HepG2 (cell line): Measurements from ENCODE around the gene FAM219B. TPM values are rescaled to one million over a fixed set of nuclear protein-coding genes. Genes with fewer than 3 reads are reported as not detected.

Experiments
- ATAC-seq: fragments of 200-7000 bp; cut with Tn5 transposase; 3 replicates; pipeline ENCODE4 v1.9.1; 2020; ENCODE audit warnings: mild to moderate bottlenecking, moderate library complexity
- BruUV-seq: library from RNA; stranded (reverse); fragments of 400-500 nt; replicated peaks from 2 replicates; lab custom pipeline; 2021; lab: Mats Ljungman, UMichigan
- CTCF ChIA-PET: fragments of 300-600 bp; formaldehyde crosslinking; extraction: SDS; loops from one replicate; lab custom pipeline; 2021; ENCODE audit warnings: low total read pairs, inconsistent platforms, low intra/inter-chr PET ratio; lab: Yijun Ruan, JAX
- POLR2A ChIA-PET: fragments of 350-600 bp; sonication (Branson Sonifier 250); formaldehyde crosslinking; loops from one replicate; lab custom pipeline; 2020; ENCODE audit warnings: antibody characterized with exemption, inconsistent platforms; lab: Yijun Ruan, JAX
- DNase-seq: peaks from one replicate; pipeline ENCODE4 v3.0.0-alpha.2; 2015; ENCODE audit warnings: low spot score
- FAIRE-seq: peaks from 3 replicates; lab custom pipeline; 2011; peaks lifted over from hg19 to GRCh38; lab: Jason Lieb, UNC
- H2AFZ ChIP-seq: one replicate; pipeline ENCODE4 v1.6.1; 2011; ENCODE audit warnings: low read length, inconsistent platforms
- H3K27ac ChIP-seq: fragments of 300-600 bp; 3 replicates; pipeline ENCODE4 v1.8.0; 2011; ENCODE audit warnings: mixed run types, mild to moderate bottlenecking, mixed read lengths, low read length, inconsistent platforms; ENCODE audit not compliant: insufficient read depth; ENCODE audit errors: extremely low read length
- H3K27me3 ChIP-seq, 2 experiments: fragments of 200-600 bp in 1 of 2; 2 replicates in 1 of 2; 3 replicates in 1 of 2; pipeline versions ENCODE4 v1.6.0 to v1.8.0; 2011; ENCODE audit warnings: low read length in 2 of 2, mild to moderate bottlenecking in 2 of 2, moderate library complexity in 2 of 2, inconsistent platforms in 1 of 2; ENCODE audit not compliant: insufficient read depth in 2 of 2, control insufficient read depth in 1 of 2
- H3K36me3 ChIP-seq, 2 experiments: fragments of 200-600 bp in 1 of 2; replicated peaks in 1 of 2; 2 replicates in 1 of 2; 3 replicates in 1 of 2; pipeline versions ENCODE4 v1.5.1 to v1.8.0; 2011; ENCODE audit warnings: low read length in 2 of 2, inconsistent platforms in 1 of 2; ENCODE audit not compliant: insufficient read depth in 2 of 2, control insufficient read depth in 1 of 2
- H3K4me1 ChIP-seq: 2 replicates; pipeline ENCODE4 v1.5.1; 2012; ENCODE audit warnings: low read length, inconsistent platforms; ENCODE audit not compliant: insufficient read depth
- H3K4me2 ChIP-seq: 2 replicates; pipeline ENCODE4 v1.6.0; 2011; ENCODE audit warnings: low read depth, low read length, inconsistent platforms
- H3K4me3 ChIP-seq, 3 experiments: fragments of 200-600 bp in 1 of 3; sonication (generic), shearing (Covaris generic) in 1 of 3; replicated peaks in 1 of 3; 2 replicates each; pipeline ENCODE4 v1.5.1; 2011 to 2016; ENCODE audit warnings: low read length in 3 of 3, inconsistent platforms in 2 of 3, low read depth in 2 of 3, mild to moderate bottlenecking in 2 of 3, control low read depth in 1 of 3, mixed read lengths in 1 of 3; ENCODE audit not compliant: insufficient read depth in 1 of 3
- H3K79me2 ChIP-seq: one replicate; pipeline ENCODE4 v1.6.1; 2011; ENCODE audit warnings: low read length, inconsistent platforms; ENCODE audit not compliant: insufficient read depth
- H3K9ac ChIP-seq: 2 replicates; pipeline ENCODE4 v1.6.0; 2011; ENCODE audit warnings: mild to moderate bottlenecking, low read depth, low read length, inconsistent platforms; ENCODE audit not compliant: insufficient read depth
- H3K9me3 ChIP-seq: 2 replicates; pipeline ENCODE4 v1.5.1; 2012; ENCODE audit warnings: mild to moderate bottlenecking, low read length
- H4K20me1 ChIP-seq: 2 replicates; pipeline ENCODE4 v1.6.0; 2011; ENCODE audit warnings: inconsistent platforms, mild to moderate bottlenecking, low read length, moderate library complexity; ENCODE audit not compliant: insufficient read depth
- CBX1 ChIP-seq: IDR thresholded peaks from one replicate; pipeline ENCODE4 v1.6.1; 2016; ENCODE audit warnings: antibody characterized with exemption, low read depth
- CREM ChIP-seq, 2 experiments: sonication (generic) in 1 of 2; formaldehyde crosslinking in 1 of 2; IDR thresholded peaks; 2 replicates each; pipeline versions ENCODE4 v1.4.0 to v1.6.1; 2016 to 2020; ENCODE audit warnings: antibody characterized with exemption in 1 of 2, mild to moderate bottlenecking in 1 of 2, missing genetic modification reagents in 1 of 2
- GATAD1 ChIP-seq: IDR thresholded peaks from 2 replicates; pipeline ENCODE4 v1.6.1; 2016; ENCODE audit warnings: missing genetic modification reagents, missing compliant biosample characterization
- PCBP1 ChIP-seq: fragments of 200-400 bp; formaldehyde crosslinking; IDR thresholded peaks from 2 replicates; pipeline ENCODE4 v1.6.1; 2017; ENCODE audit warnings: mild to moderate bottlenecking, low read depth, low read length, borderline replicate concordance
- PHF20 ChIP-seq: sonication (generic); formaldehyde crosslinking; IDR thresholded peaks from 2 replicates; pipeline ENCODE4 v1.5.0; 2020; ENCODE audit warnings: mild to moderate bottlenecking, missing genetic modification reagents
- SETDB1 ChIP-seq: sonication (generic); formaldehyde crosslinking; IDR thresholded peaks from 2 replicates; pipeline ENCODE4 v1.5.1; 2020; ENCODE audit warnings: missing genetic modification reagents, mild to moderate bottlenecking, borderline replicate concordance
- SIN3A ChIP-seq: IDR thresholded peaks from 2 replicates; pipeline ENCODE4 v1.6.1; 2011; ENCODE audit warnings: low read depth, mild to moderate bottlenecking, control low read depth, low read length, borderline replicate concordance
- SMYD3 ChIP-seq: sonication (generic); formaldehyde crosslinking; IDR thresholded peaks from 2 replicates; pipeline ENCODE4 v1.8.1; 2023; ENCODE audit warnings: mild to moderate bottlenecking, missing genetic modification reagents
- SSRP1 ChIP-seq: IDR thresholded peaks from 2 replicates; pipeline ENCODE4 v1.6.1; 2016; ENCODE audit warnings: control low read depth
- TBL1XR1 ChIP-seq: fragments of 150-350 bp; IDR thresholded peaks from 2 replicates; pipeline ENCODE4 v1.6.1; 2014; ENCODE audit warnings: borderline replicate concordance, low read length; ENCODE audit not compliant: partially characterized antibody
- TGIF2 ChIP-seq: IDR thresholded peaks from 2 replicates; pipeline ENCODE4 v1.6.1; 2016; ENCODE audit warnings: control low read depth, missing compliant biosample characterization
- ZKSCAN1 ChIP-seq: fragments of 150-350 bp; IDR thresholded peaks from 2 replicates; pipeline ENCODE4 v1.6.1; 2014; ENCODE audit warnings: low read length
- ZMAT3 ChIP-seq: sonication (generic); formaldehyde crosslinking; conservative IDR thresholded peaks from 2 replicates; pipeline ENCODE4 v1.7.0; 2021; ENCODE audit warnings: missing genetic modification reagents
- ZNF121 ChIP-seq: sonication (generic); formaldehyde crosslinking; IDR thresholded peaks from 2 replicates; pipeline ENCODE4 v1.5.0; 2020; ENCODE audit warnings: mild to moderate bottlenecking, missing genetic modification reagents
- ZNF496 ChIP-seq: sonication (generic); formaldehyde crosslinking; IDR thresholded peaks from 2 replicates; pipeline ENCODE4 v1.8.1; 2023; ENCODE audit warnings: mild to moderate bottlenecking, moderate library complexity, missing genetic modification reagents; ENCODE audit not compliant: insufficient replicate concordance
- ZNF720 ChIP-seq: sonication (generic); formaldehyde crosslinking; IDR thresholded peaks from 2 replicates; pipeline ENCODE4 v1.4.0; 2020; ENCODE audit warnings: missing genetic modification reagents
- WGBS: methylation state at CpG from one replicate; pipeline ENCODE4 v1.1.6; 2017; ENCODE audit warnings: low lambda C conversion rate; 5-methylcytosine and 5-hydroxymethylcytosine counted together
- in situ Hi-C: cut with HindIII; loops from 2 replicates; pipeline ENCODE4 v1.10.0; 2017; ENCODE audit warnings: low pct_unique_long_range_greater_than_20kb; ENCODE audit not compliant: extremely low pct_ligation_motif_present
- intact Hi-C: fragments of 100-400 bp; cut with micrococcal nuclease; formaldehyde crosslinking; loops from one replicate; pipeline ENCODE4 v1.10.0; 2022; ENCODE audit not compliant: unreplicated experiment
- polyA plus RNA-seq, 8 experiments: library from polyadenylated mRNA; depleted of rRNA in 3 of 8; stranded (reverse) in 7 of 8; unstranded in 1 of 8; fragments of >200 nt; fragmentation: Illumina TruSeq in 4 of 8; extraction: Trizol in 4 of 8; gene quantifications; 2 replicates each; pipeline versions ENCODE4 v1.2.1 to v1.2.3, GENCODE V29; 2011 to 2016; ENCODE audit warnings: low read depth in 4 of 8, missing spikeins in 1 of 8, mixed read lengths in 1 of 8; ENCODE audit not compliant: insufficient read depth in 1 of 8
- total RNA-seq, 5 experiments: library from RNA; depleted of rRNA; stranded (reverse); fragments of >200 nt; fragmentation: Illumina TruSeq; extraction: Trizol; gene quantifications; 2 replicates each; pipeline ENCODE4 v1.2.3, GENCODE V29; 2016; ENCODE audit warnings: low read depth in 1 of 5
- TF ChIP-seq, protein P1 (sequence below): sonication (generic); formaldehyde crosslinking; conservative IDR thresholded peaks from 2 replicates; pipeline ENCODE4 v1.8.0; 2022; ENCODE audit warnings: missing genetic modification reagents
- TF ChIP-seq, protein P2 (sequence below): sonication (generic); formaldehyde crosslinking; IDR thresholded peaks from 2 replicates; pipeline ENCODE4 v1.8.0; 2022; ENCODE audit warnings: missing genetic modification reagents, mild to moderate bottlenecking, borderline replicate concordance
- TF ChIP-seq, protein P3 (sequence below): fragments of 450-650 bp; IDR thresholded peaks from 2 replicates; pipeline ENCODE4 v1.6.1; 2016

FAM219B gene
- total and polyA plus RNA-seq, 2 of the 13 experiments (the other 11 are each of a cell fraction or from before 2014, with no cell fraction given), result 36.6 to 50.2 TPM

DNA sequence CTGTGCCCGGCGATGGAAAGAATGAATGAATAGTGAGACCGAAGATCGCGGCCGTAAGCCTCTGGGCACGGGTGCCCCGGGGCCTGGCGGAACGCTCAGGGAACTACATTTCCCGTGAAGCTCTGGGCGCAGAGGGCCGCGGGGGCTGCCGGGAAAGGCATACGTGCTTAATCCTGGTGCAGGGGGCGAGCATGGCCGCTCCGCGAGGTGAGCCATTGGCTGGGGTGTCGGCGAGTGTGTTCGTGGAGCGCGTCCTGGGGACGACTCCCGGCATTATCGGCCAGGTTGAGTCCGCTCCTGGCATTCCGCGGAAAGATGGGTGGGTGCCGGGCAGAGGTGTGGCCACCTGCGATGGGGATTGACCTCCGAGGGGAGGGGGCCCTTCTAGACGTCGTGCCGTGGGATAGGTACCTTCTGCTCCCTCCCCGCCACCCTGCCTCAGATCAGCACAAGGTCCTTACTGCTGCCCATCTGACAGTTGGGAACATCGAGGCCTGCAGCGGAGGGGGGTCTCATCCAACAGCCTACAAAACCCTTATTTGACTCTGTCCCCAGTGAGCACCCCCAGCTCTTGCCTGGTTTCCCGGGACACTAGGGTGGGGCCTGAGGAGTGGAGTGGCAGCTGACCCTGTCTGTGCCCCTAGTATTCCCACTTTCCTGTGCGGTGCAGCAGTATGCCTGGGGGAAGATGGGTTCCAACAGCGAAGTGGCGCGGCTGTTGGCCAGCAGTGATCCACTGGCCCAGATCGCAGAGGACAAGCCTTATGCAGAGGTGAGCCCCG lies 16.6 kb downstream of the FAM219B start, which contains the start of gene MPI (continued):
- no peak for TF ChIP-seq TBL1XR1
- TF ChIP-seq CREM (IDR thresholded peaks at IDR 0.05), result peak; percentile 92
- no peak for TF ChIP-seq CREM (CRISPR knock-in tag; IDR thresholded peaks at IDR 0.05)

GRCh38 chr15:74889390-74889882 lies 17.2 kb downstream of the FAM219B start:
- peaks cover 11 to 15% of the 10 kb centered on the region in 2 experiments; a peak in 4 of 5 replicates for H3K36me3 ChIP-seq
- H3K4me1 ChIP-seq, result peaks cover 37% of the 10 kb centered on the region
- no peaks in the 10 kb centered on the region; the same call in 1 of the 2 replicates for H4K20me1 ChIP-seq
- peak overlapping the region; percentile 95 for H3K9ac ChIP-seq
- DNase-seq (no peak), ATAC-seq (peak; percentile 82), FAIRE-seq (peak; percentile 26)
- intact Hi-C loops (no loop called here), in situ Hi-C loops (no loop called here)
- no TSS peak for BruUV-seq
- ChIA-PET POLR2A (interaction anchor here (1.0 to 3.3 kb wide), 8 partner anchors 9 to 71 kb away, joined by 3 to 23 read pairs (median 4); partner anchors contain the start of genes FAM219B and SCAMP2), CTCF (no interaction called here)
- H2AFZ ChIP-seq, result peak overlapping the region; percentile 78
- H3K27ac ChIP-seq, result peak overlapping the region; percentile 70
- no peaks in the 10 kb centered on the region for H3K9me3 ChIP-seq
- no peaks in the 10 kb centered on the region; a peak in 1 of 5 replicates for H3K27me3 ChIP-seq
- H3K79me2 ChIP-seq, result peaks cover 11% of the 10 kb centered on the region
- peak overlapping the region; percentile 84 for H3K4me2 ChIP-seq
- H3K4me3 ChIP-seq, result peak overlapping the region; percentile 73 to 99 (median 94)
- WGBS, result 1% methylated on average over 8 of the region's 8 CpGs
- TF ChIP-seq ZNF121 (CRISPR knock-in tag) (no peak), GATAD1 (CRISPR knock-in tag) (no peak), SIN3A (no peak), ZNF496 (CRISPR knock-in tag) (no peak), PCBP1 (no peak), SETDB1 (CRISPR knock-in tag) (no peak), ZKSCAN1 (no peak), SSRP1 (CRISPR knock-in tag) (no peak), ZNF720 (CRISPR knock-in tag) (no peak), CBX1 (no peak), SMYD3 (CRISPR knock-in tag) (peak; percentile 85), ZMAT3 (CRISPR knock-in tag) (no peak), TGIF2 (CRISPR knock-in tag) (no peak), PHF20 (CRISPR knock-in tag) (no peak)
- TF ChIP-seq, protein P1, sequence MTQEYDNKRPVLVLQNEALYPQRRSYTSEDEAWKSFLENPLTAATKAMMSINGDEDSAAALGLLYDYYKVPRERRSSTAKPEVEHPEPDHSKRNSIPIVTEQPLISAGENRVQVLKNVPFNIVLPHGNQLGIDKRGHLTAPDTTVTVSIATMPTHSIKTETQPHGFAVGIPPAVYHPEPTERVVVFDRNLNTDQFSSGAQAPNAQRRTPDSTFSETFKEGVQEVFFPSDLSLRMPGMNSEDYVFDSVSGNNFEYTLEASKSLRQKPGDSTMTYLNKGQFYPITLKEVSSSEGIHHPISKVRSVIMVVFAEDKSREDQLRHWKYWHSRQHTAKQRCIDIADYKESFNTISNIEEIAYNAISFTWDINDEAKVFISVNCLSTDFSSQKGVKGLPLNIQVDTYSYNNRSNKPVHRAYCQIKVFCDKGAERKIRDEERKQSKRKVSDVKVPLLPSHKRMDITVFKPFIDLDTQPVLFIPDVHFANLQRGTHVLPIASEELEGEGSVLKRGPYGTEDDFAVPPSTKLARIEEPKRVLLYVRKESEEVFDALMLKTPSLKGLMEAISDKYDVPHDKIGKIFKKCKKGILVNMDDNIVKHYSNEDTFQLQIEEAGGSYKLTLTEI (CRISPR knock-in tag), result no peak
- TF ChIP-seq, protein P2, sequence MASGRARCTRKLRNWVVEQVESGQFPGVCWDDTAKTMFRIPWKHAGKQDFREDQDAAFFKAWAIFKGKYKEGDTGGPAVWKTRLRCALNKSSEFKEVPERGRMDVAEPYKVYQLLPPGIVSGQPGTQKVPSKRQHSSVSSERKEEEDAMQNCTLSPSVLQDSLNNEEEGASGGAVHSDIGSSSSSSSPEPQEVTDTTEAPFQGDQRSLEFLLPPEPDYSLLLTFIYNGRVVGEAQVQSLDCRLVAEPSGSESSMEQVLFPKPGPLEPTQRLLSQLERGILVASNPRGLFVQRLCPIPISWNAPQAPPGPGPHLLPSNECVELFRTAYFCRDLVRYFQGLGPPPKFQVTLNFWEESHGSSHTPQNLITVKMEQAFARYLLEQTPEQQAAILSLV (CRISPR knock-in tag), result 0 out of 2 replicates have a peak, but pooled peaks have one; percentile 41
- TF ChIP-seq, protein P3, sequence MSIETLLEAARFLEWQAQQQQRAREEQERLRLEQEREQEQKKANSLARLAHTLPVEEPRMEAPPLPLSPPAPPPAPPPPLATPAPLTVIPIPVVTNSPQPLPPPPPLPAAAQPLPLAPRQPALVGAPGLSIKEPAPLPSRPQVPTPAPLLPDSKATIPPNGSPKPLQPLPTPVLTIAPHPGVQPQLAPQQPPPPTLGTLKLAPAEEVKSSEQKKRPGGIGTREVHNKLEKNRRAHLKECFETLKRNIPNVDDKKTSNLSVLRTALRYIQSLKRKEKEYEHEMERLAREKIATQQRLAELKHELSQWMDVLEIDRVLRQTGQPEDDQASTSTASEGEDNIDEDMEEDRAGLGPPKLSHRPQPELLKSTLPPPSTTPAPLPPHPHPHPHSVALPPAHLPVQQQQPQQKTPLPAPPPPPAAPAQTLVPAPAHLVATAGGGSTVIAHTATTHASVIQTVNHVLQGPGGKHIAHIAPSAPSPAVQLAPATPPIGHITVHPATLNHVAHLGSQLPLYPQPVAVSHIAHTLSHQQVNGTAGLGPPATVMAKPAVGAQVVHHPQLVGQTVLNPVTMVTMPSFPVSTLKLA, result no peak
